Lung (tissue), 12 donors: Measurements from ENCODE around the gene KCND2. TPM values are rescaled to one million over a fixed set of nuclear protein-coding genes. Genes with fewer than 3 reads are reported as not detected.

ENCODE experiments used
- ATAC-seq: fragments of 200-7000 bp; cut with Tn5 transposase; one replicate; pipeline ENCODE4 v1.9.1; 2020; ENCODE audit warnings: moderate number of reproducible peaks; ENCODE audit not compliant: insufficient read depth, low FRiP score
- DNase-seq, 3 donors: peaks; one replicate each; pipeline ENCODE4 v3.0.0-alpha.2; 2013 to 2017
- H3K27ac ChIP-seq, 2 donors: one replicate each; pipeline ENCODE4 v1.5.1; 2013; ENCODE audit warnings: mild to moderate bottlenecking in 2 of 2, moderate library complexity in 2 of 2, control low read depth in 1 of 2, inconsistent platforms in 1 of 2, low read depth in 1 of 2, low read length in 1 of 2
- H3K27me3 ChIP-seq, 3 donors: one replicate each; pipeline ENCODE4 v1.5.1; 2013; ENCODE audit warnings: low read length in 2 of 3; ENCODE audit not compliant: control insufficient read depth in 3 of 3, insufficient read depth in 3 of 3
- H3K36me3 ChIP-seq, 4 donors: one replicate each; pipeline ENCODE4 v1.5.1; 2013; ENCODE audit warnings: low read length in 4 of 4, mild to moderate bottlenecking in 1 of 4, moderate library complexity in 1 of 4; ENCODE audit not compliant: control insufficient read depth in 4 of 4, insufficient read depth in 4 of 4
- H3K4me1 ChIP-seq, 5 donors: one replicate each; pipeline ENCODE4 v1.5.1; 2013; ENCODE audit warnings: low read length in 5 of 5, mild to moderate bottlenecking in 2 of 5, moderate library complexity in 1 of 5; ENCODE audit not compliant: control insufficient read depth in 5 of 5, insufficient read depth in 5 of 5
- H3K4me3 ChIP-seq: one replicate; pipeline ENCODE4 v1.5.1; 2013; ENCODE audit warnings: mild to moderate bottlenecking, control low read depth, moderate library complexity
- H3K9ac ChIP-seq, 2 donors: one replicate each; pipeline ENCODE4 v1.5.1; 2013; ENCODE audit warnings: low read length in 2 of 2, control low read depth in 1 of 2; ENCODE audit not compliant: insufficient read depth in 1 of 2
- H3K9me3 ChIP-seq, 4 donors: one replicate each; pipeline ENCODE4 v1.5.1; 2013; ENCODE audit warnings: low read length in 3 of 4, mild to moderate bottlenecking in 1 of 4, moderate library complexity in 1 of 4; ENCODE audit not compliant: control insufficient read depth in 4 of 4, insufficient read depth in 3 of 4
- WGBS, 2 donors: extraction: QIAGEN DNeasy Blood & Tissue Kit; methylation state at CpG; one replicate each; pipeline ENCODE4 v1.1.7; 2013; 5-methylcytosine and 5-hydroxymethylcytosine counted together
- polyA plus RNA-seq, 2 donors: library from polyadenylated mRNA; stranded (reverse); fragments of 200-250 nt; gene quantifications; one replicate each; pipeline ENCODE4 v1.2.1, GENCODE V29; 2013
- total RNA-seq, 2 donors: library from RNA; depleted of rRNA in 1 of 2; stranded (reverse); fragments of >200 nt in 1 of 2; gene quantifications; one replicate each; pipeline ENCODE4 v1.2.1, GENCODE V29; 2014 to 2021
- TF ChIP-seq, protein P1 (sequence below): IDR thresholded peaks from 2 replicates; pipeline ENCODE4 v1.5.1; 2012; ENCODE audit warnings: mild to moderate bottlenecking; ENCODE audit errors: control extremely low read depth, extremely low read depth
- donor health status: control.
- donor health status: control.
- donor health status: Bipolar disorder and iron deficiency.
- donor health status: healthy.
- donor health status: DM: yes; HTN: yes; CAD: no.

The KCND2 gene
- total and polyA plus RNA-seq, 4 donors: 0.03 to 1.1 (median 0.10) TPM

DNA sequence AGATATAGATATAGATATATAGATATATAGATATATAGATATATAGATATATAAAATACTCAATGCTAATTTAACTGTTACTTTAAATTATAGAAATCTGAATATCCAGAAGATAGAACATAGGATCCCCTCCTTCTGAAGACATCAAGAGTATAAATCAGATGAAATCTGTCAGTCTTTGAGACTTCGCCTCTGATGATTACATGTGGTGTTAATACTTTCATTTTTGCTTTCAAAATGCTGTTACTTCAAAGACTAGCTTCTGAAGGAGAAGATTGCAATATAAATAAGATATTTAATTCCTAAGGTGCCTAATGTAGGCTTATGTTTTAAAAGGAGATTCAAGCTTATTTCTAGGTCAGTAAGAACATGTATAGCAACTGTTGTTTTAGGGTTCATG lies 404.6 kb downstream of the KCND2 start:
- Histone ChIP-seq H3K27ac (no peak overlapping the region), H3K9ac (no peak overlapping the region), H3K27me3 (no peaks in the 10 kb centered on the region), H3K4me1 (no peaks in the 10 kb centered on the region), H3K4me3 (no peak overlapping the region), H3K9me3 (no peaks in the 10 kb centered on the region), H3K36me3 (no peaks in the 10 kb centered on the region)
- TF ChIP-seq, protein P1, sequence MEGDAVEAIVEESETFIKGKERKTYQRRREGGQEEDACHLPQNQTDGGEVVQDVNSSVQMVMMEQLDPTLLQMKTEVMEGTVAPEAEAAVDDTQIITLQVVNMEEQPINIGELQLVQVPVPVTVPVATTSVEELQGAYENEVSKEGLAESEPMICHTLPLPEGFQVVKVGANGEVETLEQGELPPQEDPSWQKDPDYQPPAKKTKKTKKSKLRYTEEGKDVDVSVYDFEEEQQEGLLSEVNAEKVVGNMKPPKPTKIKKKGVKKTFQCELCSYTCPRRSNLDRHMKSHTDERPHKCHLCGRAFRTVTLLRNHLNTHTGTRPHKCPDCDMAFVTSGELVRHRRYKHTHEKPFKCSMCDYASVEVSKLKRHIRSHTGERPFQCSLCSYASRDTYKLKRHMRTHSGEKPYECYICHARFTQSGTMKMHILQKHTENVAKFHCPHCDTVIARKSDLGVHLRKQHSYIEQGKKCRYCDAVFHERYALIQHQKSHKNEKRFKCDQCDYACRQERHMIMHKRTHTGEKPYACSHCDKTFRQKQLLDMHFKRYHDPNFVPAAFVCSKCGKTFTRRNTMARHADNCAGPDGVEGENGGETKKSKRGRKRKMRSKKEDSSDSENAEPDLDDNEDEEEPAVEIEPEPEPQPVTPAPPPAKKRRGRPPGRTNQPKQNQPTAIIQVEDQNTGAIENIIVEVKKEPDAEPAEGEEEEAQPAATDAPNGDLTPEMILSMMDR: no peak
- WGBS, 2 donors: 87 to 95% methylated on average over 1 of the region's 1 CpG
- ATAC-seq: no peak
- no peak for DNase-seq

DNA sequence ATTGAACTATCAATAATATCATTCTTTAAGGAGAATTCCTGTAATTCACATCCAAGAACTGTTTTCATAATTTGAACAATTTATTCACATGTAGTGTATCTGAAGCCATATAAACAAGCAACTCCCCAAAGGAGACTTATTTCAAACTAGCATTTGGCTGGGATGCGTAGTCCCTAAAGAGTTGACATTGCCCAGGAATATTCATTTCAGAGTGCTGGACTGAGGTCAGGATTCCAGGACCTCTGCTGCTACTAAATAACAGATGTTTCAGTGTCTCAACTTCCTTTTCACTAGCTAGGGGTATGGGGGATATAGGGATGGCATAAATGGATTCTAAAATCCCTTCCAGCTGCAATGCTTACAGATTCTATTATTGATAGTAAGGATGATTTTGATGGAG lies 408.0 kb downstream of the KCND2 start:
- TF ChIP-seq, protein P1: no peak
- ATAC-seq: no peak
- Histone ChIP-seq H3K9me3 (peaks cover 0 to 2% (median 0%) of the 10 kb centered on the region in 4 donors), H3K4me3 (no peak overlapping the region), H3K27me3 (no peaks in the 10 kb centered on the region), H3K9ac (no peak overlapping the region), H3K4me1 (no peaks in the 10 kb centered on the region), H3K27ac (no peak overlapping the region), H3K36me3 (no peaks in the 10 kb centered on the region)
- 84 to 92% methylated on average over 1 of the region's 1 CpG for WGBS, 2 donors
- DNase-seq: peak in 1 of 3 donors; percentile 4

DNA sequence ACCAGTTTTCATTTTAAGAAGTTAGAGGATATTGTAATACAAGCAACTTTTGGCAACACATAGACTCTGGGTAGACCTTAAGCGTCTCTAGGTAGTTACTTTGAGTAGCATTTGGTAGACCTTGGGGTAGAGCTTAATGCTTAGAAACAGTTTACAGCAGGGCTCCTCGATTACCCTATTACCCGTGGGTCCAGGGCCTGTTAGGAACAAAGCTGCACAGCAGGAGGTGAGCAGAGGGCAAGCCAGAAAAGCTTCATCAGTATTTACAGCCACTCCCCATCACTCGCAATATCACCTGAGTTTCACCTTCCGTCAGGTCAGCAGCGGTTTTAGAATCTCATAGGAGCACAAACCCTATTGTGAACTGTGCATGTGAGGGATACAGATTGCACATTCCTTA lies 411.5 kb downstream of the KCND2 start:
- H3K36me3 ChIP-seq: no peaks in the 10 kb centered on the region
- H3K27ac ChIP-seq: no peak overlapping the region
- H3K4me3 ChIP-seq: no peak overlapping the region
- no peak for ATAC-seq
- no peak for DNase-seq
- H3K9ac ChIP-seq: no peak overlapping the region
- TF ChIP-seq, protein P1: no peak
- H3K9me3 ChIP-seq: peaks cover 0 to 4% (median 0%) of the 10 kb centered on the region in 4 donors
- 77 to 79% methylated on average over 6 of the region's 6 CpGs for WGBS, 2 donors
- H3K4me1 ChIP-seq: no peaks in the 10 kb centered on the region
- no peaks in the 10 kb centered on the region for H3K27me3 ChIP-seq

DNA sequence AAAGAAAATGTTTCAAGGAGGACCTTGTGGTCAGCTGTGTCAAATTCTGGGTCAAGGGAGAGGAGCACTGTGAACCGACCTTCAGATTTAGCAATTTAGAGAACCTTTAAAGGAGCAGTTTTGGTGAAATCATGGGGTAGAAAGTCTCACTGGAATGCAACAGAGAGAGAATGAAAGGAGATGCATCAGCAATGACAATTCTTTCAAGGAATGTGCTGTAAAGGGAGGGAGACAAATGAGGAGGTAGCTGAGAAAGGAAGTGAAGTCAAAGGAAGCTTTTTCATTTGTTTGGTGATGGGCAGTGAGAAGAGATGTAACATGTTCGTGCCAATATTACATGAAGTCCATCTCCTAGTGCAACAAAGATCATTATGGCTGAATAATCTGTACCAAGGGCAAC lies 418.9 kb downstream of the KCND2 start:
- Histone ChIP-seq H3K4me3 (no peak overlapping the region), H3K9ac (no peak overlapping the region), H3K27me3 (no peaks in the 10 kb centered on the region), H3K9me3 (no peaks in the 10 kb centered on the region), H3K36me3 (no peaks in the 10 kb centered on the region), H3K27ac (no peak overlapping the region), H3K4me1 (no peaks in the 10 kb centered on the region)
- TF ChIP-seq, protein P1: no peak
- 72 to 83% methylated on average over 2 of the region's 2 CpGs for WGBS, 2 donors
- ATAC-seq (no peak), DNase-seq (no peak)
